NK-92 (cell line): ENCODE results near the gene KRTAP10-4.
"Not testable (repeated sequence)": the region's sequence is repeated elsewhere in the genome, so short reads cannot be mapped to it uniquely, and the experiment has no call there.

Source experiments
- DNase-seq: peaks from one replicate; lab custom pipeline; 2025; ENCODE audit not compliant: unreplicated experiment; lab: John Stamatoyannopoulos, UW

Gene KRTAP10-4

DNA sequence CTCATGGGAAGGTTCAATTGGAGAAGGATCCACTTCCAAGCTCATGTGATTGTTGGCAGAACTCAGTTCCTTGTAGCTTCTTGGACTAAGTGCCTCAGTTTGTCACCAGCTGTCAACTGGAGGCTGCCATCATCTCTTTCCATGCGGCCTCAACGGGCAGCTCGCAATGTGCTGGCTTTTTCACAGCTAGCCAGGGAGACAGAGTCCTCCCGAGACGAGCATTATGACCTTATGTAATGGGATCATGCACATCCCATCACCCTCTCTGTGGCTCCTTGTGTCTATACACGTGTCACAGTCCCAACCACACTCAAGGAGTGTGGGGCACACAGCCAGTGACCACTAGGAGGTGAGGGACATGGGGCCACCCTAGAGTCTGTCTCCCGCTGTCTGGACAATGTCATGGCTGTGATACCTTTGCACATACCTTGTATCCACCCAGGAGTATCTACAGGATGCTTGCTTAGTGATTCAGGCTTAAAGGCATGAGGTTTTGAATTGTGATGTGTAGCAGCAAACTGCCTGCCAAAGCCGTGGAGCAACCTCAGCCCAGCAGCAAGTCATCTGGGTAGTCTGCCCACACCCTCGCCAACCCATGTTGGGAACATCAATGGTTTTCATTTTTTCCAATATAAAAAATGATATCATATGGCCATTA lies 22.7 kb downstream of the KRTAP10-4 start:
- no peak for DNase-seq

DNA sequence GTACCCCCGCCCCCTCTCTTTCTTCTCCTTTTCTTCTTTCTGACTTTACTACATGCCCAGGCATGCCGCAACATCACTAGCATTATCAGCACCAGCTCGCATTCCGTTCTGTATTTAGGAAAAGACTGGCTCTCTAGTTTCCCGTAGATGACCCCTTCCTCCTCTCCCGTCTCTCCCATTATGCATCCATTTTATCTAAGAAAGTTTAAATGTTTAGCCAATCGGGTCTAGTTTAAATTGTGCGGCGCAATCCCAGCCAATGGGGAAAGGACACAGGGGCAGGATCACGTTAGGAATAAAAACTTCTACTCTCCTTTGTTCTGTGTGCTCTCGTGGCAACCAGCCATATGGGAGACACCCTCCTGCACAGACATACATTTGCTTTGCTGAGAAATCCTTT lies 24.5 kb downstream of the KRTAP10-4 start:
- no peak for DNase-seq

DNA sequence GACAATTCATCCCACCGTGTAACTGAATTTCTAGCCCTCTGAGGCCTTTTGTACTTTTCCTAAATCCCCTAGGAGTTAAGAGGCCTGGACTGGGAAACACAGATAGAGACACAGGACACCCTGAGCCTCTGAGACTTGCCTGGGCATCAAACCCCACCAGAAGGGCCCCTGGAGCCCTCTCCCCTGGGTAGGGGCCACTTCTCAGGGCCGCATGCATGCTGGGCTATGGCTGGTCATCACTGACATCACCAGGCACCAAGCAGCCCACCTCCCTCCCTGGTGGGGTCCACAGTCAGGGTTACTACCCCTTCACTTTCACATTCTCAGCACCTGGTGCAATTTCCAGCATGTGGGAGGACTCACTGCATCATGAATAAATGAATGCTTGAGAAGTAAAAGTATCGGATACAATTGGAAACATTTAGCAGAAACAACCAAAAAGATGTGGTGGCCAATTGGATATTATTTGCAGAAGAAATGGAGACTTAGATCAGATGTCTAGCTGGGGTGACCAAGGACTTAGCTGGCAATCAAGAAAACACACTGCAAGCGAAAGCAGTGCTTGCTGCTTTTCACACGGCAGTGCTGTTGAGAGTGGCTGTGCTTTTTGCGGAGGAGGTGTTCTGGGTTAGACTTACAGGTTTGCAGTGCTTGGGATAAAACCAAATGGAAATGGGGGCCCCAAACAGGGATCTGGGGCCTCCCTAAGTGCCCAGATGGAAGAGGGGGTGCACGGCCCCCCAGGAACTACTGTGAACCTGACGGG lies 25.9 kb downstream of the KRTAP10-4 start:
- DNase-seq: no peak

DNA sequence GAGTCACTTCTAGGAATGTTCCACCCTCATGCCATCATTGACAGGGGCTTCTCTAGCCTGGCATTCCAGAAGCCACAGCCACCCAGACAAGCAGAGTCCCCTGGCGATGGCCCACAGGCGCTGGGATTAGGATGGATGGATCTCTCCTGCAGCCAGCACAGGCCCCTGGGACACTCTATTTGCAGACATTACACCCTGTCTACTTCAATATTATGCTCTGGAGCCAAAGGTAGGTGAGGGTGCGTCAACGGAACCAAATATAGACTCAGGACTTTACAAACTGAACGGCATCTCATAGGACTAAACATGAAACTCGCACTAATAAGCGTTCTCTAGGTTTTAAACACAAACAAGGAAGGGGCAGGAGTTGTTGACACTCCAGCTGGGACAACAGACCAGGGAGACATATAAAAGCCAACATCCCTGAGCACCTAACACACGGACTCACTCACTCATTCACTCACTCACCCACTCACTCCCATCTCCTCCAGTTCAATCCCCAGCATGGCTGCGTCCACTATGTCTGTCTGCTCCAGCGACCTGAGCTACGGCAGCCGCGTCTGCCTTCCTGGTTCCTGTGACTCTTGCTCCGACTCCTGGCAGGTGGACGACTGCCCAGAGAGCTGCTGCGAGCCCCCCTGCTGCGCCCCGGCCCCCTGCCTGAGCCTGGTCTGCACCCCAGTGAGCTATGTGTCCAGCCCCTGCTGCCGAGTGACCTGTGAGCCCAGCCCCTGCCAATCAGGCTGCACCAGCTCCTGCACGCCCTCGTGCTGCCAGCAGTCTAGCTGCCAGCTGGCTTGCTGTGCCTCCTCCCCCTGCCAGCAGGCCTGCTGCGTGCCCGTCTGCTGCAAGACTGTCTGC lies 26.8 kb downstream of the KRTAP10-4 start, which contains the start of gene KRTAP10-7:
Gene KRTAP10-7 (plus strand): TSS at position 480 of the 861 bp plus-strand sequence. CDS start 25 bp downstream, at position 505.
- DNase-seq: not testable (repeated sequence)

DNA sequence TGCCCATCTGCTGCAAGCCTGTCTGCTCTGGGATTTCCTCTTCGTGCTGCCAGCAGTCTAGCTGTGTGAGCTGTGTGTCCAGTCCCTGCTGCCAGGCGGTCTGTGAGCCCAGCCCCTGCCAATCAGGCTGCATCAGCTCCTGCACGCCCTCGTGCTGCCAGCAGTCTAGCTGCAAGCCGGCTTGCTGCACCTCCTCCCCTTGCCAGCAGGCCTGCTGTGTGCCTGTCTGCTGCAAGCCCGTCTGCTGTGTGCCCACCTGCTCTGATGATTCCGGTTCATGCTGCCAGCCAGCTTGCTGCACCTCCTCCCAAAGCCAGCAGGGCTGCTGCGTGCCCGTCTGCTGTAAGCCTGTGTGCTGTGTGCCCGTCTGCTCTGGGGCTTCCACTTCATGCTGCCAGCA lies 27.6 kb downstream of the KRTAP10-4 start:
- DNase-seq: not testable (repeated sequence)

DNA sequence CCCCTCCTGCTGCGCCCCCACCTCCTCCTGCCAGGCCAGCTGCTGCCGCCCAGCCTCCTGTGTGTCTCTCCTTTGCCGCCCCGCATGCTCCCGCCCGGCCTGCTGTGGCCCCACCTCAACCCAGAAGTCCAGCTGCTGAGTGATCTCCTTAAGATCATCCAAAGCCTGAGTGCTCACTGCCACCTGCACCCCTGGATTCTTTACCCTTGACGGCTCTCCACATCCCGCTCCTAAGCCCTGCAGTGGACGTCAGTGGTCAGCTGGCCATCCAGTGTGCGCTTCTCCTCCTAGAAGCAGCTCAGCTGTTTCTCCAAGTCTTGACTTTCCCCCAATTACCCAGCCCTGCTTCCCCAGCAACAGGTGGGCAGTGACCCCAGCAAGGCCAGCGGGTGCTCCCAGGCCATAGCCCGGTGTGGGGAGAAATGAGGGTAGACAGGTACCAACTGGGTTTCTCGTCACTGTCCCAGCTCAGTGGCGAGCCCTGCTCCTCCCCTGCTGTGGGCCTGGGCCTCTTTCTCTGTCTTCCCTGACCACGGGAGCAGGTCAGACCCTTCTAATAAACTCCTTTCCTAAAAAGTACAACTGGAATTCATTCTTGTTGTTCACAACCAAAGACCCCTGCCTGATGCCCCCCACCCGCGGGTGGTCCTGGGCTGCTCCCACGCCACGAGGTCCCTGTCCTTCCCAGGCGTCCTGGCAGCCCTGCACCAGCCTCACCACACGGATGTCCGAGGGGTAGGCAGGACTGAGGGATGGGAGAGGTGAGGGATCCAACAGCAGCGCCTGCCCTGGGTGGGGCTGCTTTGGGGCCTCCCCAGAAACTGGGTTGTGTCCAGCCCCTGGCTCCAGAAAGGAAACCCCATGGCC lies 28.3 kb downstream of the KRTAP10-4 start:
- no peak for DNase-seq

DNA sequence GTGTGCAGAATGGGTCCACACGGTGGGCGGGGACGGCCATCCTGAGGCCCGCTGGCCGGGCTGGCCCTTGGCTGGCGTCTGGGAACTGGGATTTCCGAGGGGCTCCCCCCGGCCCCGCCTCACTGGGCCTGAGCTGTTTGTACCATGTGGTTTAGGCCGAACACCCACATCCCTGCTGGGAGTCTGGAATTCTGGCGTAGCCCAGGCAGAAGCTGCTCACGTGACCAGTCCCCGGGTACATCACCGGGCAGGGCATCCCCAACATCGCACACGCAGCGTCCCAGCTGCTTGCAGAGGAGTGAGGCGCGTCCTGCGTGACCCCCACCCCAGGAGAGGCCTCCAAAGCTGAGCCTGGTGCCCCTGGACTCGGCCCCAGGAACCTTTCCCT lies 28.9 kb downstream of the KRTAP10-4 start:
- no peak for DNase-seq

DNA sequence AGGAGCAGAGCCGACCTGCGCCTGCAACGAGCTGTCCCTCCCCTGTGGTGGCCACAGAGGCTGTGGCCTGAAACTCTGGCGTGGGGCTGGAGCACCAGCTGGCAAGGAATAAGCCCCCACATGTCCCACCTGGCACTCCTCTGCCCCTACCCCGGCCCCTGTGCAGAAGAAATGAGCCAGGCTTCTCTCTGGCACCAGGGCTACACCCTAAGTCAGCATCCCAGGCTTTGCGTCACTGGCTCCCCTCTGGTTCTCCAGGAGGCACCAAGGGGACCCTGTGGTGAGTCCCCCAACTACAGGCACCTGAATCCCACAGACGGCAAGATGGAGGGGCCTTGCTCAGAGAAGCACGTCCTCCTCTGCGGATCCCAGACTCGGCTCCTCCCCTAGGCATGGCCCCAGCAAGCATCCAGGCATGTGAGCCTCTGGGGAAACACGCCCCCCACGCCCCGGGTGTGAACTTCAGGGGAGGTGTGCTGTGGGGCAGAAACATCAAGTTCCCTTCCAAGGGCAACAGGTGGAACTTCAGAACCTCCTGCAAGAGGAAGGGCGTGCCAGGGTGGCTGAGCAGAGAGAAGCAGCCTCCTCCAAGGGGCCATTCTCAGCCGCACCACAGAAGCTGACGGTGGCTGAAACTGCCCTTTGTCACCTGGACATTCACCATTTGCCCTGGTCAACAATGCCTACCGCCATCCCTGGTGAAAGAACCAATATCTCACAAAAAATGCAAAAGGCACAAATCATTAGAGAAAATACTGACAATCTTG lies 29.8 kb downstream of the KRTAP10-4 start:
- no peak for DNase-seq

DNA sequence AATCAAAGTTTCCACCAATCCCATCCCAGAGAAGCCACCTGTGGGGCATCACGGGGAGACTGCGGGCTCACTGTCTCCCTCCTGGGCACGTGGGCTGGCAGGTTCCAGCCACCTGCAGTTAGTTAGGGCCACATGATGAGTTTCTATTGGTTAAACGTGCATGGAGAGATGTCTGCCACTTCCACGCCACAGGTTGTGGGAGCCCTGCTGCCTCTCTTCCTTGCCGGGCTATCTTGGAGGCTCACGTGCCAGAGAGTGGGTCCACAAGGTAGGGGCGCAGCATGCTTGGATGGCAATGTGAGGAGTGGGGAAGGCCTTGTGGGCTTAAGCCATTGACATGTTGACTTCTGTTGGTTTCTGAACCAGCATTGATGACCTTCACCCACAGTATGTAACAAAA lies 30.4 kb downstream of the KRTAP10-4 start:
- DNase-seq: no peak

DNA sequence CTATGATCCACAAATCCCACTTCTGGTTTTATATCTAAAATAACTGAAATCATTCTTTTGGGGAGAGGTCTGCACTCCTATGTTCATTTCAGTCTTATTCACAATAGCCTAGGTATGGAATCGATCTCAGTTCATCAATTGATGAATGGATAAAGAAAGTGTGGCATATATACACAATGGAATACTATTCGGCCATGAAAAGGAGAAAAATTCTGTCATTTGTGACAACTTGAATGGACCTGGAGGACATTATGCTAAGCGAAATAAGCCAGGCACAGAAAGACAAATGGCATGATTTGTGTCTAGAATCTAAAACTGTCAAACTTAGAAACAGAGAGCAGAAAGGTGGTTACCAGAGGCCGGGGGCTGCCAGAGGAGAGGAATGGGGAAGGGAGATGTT lies 33.0 kb downstream of the KRTAP10-4 start:
- no peak for DNase-seq

DNA sequence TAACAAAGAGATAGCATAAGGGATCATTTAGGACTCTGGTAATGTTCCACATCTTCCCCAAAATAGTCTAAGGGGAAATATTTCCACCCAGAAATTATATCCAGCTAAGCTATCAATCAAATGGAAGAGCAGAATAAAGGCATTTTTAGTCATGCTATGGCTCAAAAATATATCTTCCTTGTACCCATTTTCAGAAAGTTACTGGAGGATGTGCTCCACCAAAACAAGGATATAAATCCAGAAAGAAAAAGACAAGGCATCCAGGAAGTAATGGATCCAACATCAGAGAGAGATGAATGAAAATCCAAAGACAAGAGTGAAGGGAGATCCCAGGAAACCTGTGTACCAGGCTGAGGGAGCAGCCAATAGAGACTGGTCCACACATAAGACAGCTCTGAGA lies 35.7 kb downstream of the KRTAP10-4 start:
- no peak for DNase-seq

DNA sequence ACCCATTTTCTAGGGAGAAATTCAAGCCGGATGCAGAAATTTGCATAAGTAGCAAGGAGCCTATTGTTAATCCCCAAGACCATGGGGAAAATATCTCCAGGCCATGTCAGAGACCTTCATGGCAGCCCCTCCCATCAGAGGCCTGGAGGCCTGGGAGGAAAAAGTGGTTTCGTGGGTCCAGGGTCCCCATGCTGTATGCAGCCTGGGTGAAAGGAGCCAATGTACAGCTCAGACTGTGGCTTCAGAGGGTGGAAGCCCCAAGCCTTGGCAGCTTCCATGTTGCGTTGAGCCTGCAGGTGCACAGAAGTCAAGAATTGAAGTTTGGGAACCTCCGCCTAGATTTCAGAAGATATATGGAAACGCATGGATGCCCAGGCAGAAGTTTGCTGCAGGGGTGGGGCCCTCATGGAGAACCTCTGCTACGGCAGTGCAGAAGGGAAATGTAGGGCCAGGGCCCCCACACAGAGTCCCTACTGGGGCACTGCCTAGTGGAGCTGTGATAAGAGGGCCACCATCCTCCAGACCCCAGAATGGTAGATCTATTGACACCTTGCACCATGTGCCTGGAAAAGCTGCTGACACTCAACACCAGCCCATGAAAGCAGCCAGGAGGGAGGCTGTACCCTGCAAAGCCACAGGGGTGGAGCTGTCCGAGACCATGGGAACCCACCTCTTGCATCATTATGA lies 36.8 kb downstream of the KRTAP10-4 start:
- not testable (repeated sequence) for DNase-seq

DNA sequence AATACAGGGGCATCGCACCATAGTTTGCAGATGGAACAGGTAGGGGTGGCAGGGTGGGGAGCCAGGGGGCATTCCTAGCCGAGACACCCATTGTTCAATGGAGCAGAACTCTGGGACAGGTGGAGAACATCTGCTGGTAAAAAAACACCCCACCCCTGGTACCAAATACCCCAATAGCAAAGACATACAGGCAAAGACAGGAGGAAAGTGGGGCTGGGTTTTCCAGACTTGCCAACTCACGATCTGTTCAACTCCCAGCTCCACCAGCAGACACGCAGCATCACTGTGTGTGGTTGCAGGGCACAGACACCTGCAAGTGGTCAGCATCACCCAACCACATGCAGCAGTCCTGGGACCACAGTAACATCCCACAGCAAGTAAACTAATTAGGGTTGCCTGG lies 38.0 kb downstream of the KRTAP10-4 start:
- no peak for DNase-seq

DNA sequence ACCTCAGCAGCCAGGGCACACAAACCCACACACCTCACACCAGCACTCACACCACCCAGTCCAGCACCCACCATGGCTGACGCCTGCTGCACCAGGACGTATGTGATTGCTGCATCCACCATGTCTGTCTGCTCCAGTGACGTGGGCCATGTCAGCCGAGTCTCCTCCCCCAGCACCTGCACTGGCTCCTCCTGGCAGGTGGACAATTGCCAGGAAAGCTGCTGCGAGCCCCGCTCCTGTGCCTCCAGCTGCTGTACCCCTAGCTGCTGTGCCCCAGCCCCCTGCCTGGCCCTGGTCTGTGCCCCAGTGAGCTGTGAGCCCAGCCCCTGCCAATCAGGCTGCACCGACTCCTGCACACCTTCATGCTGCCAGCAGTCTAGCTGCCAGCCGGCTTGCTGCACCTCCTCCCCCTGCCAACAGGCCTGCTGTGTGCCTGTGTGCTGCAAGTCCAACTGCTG lies 38.5 kb downstream of the KRTAP10-4 start, which contains the start of gene KRTAP10-8:
Gene KRTAP10-8 (plus strand): TSS at position 51 of the 458 bp plus-strand sequence. CDS start 22 bp downstream, at position 73.
- no peak for DNase-seq

DNA sequence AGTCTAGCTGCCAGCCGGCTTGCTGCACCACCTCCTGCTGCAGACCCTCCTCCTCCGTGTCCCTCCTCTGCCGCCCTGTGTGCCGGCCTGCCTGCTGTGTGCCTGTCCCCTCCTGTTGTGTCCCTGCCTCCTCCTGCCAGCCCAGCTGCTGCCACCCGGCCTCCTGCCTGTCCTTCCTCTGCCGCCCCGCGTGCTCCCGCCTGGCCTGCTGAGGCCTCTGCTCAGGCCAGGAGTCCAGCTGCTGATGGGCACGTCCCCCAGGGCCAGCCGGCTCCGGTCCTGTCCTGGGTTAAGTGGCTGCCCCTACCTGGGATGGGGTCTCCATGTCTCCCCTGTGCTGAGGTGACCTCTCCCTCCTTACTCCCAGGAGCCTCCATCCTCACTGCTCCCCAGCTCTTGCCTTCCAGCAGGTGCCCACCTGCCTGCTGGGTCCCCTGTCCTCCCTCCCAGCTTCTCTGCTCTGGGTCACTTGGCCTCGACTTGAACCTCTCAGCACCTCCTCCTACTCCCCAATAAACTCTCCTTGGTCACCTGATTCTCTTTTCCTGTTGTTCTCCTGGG lies 39.2 kb downstream of the KRTAP10-4 start:
- no peak for DNase-seq

DNA sequence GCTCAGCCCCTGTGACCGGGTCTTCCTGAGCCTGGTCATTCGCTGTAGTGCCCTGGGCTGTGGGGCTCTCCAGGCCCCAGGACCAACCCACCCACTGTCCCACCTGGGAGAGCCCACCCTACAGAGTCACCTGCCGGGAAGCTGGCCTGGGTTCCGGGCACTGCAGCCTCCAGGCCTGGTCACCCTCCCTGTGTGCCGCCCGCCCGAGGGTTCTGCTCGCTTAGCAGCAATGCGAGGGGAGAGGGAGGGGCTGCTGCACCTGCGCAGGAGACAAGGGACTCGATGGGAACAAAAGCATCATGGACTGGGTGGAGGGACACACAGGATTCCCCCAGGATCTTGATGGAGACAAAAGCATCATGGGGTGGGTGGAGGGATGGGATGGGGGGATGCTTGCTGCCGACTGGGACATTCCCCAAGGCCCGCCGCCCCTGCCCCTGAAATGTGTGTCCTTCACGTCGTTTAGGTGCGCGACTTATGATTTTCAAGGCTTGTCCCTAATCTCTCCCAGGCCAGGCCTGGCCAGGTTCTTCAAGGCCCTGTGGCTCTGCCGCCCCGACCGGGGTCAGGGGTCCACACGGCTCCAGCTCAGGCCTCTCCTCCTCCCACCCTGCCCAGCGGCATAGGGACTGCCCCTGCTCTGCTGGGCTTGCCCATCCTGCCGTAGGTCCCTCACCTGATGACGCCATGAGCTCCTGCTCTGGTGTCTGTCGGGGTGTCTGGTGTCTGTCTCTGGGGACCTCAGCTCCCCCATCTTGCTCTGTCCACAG lies 40.0 kb downstream of the KRTAP10-4 start:
- DNase-seq: no peak

DNA sequence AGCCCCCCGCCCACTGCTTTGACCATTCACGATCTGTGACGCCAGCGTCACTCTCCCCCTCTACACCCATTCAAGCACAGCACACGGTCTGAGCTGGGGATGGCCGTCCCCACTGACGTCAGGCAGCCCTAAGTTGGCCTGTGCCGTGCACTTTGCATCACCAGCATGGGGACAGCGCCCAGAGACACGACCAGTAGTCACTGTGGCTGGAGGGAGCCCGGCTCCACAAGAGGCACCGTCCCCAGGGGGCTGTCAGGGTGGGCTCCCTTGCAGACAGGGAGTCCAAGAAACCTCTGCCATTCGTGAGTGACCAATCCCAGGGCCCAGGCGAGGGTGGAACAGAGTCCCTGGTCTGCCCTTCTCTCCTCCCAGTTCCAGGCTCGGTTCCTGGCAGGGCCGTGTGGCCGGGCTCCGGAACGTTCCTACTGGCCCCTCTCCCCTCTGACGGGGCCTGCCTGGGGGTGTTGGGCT lies 40.7 kb downstream of the KRTAP10-4 start:
- no peak for DNase-seq

DNA sequence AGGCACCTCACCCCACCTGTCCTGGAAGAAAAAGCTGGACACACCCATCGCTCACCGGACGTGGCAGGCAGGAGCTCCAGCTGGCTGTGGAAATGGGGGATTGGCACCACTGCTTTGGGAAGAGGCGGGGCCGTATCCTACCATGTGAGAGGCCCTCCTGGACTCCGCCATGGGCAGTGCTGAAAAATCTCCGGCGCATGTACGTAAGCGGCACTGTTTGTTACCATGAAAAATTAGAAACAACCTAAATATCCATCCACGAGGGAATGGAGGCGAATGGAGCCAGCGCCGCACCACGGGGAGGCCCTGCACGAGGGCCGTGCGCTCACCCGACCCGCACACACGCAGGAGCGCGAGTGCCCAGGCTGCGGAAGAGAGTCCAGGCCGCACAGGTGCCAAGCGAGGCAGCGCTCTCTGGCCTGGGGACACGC lies 41.4 kb downstream of the KRTAP10-4 start:
- DNase-seq: no peak
